HG03108 (cell line): Measurements from ENCODE around the gene CTU2.

Source experiments
- ATAC-seq: cut with Tn5 transposase; IDR thresholded peaks from one replicate; pipeline ENCODE4 v1.9.1; 2021; ENCODE audit warnings: moderate library complexity; ENCODE audit not compliant: unreplicated experiment

The CTU2 gene

DNA sequence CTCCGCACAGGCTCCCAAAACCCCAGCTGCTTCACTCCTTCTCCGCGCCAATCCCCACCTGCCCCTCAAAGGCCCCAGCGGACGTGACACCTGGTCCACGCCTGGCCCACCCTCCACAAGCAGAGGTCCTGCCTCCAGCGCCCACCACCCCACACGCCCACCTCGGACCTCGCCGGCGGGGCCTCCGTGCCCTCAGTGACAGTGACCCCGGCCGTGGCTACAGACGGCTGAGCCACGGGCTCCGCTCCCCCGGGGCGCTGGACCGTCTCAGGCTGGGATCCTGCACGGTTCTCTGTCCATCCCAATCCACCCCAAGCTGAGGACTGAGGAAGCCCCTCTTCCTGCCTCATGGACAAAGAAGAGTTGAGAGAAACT, 53.7 kb downstream of the CTU2 start:
- ATAC-seq = no peak

DNA sequence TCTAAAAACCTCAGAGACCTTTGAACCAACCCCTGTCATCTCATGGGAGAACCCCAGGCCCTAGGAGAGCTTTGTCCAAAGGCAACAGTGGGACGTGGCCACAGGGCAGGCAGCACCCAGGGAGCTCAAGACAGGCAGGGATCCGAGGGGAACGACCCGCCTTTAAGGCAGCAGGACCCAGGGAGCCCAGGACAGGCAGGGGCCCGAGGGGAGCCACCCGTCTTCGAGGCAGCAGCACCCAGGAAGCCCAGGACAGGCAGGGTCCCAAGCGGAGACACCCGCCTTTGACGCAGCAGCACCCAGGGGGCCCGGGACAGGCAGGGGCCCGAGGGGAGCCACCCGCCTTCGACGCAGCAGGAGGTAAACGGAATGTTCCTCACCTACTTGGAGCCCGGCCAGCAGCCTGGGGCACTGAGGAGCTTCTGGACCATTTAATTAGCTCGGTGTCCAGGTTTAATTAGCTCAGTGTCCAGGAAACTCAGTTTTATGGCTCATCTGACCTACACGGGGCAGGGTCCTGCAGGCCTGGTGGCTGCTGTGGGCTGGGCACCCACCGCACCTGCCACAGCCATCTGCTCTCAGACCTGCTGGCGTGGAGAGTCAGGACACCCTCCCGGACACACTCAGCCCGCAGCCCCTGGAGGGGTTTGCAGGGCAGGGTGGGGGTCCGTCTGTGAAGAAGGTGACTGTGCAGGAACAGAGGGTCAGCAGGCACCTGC, 54.3 kb downstream of the CTU2 start:
- no peak for ATAC-seq

DNA sequence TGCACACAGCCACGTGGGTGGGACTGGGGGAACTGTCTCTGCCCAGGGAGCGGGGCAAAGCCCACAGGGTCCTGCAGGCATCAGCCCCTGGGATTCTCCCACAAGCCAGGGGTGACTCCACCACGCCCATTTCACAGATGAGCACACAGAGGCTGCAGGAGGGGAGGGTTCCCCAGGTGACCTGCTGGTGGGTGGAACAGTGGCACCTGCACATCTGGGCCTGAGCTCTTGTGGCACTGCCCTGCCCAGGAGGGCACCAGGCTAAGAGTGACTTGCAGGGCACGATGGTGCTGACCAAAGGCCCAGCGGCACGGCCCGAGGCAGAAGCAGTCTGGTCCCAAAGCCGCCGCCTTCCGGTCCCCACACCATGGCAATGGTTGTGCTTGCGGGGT, 54.8 kb downstream of the CTU2 start:
- no peak for ATAC-seq

DNA sequence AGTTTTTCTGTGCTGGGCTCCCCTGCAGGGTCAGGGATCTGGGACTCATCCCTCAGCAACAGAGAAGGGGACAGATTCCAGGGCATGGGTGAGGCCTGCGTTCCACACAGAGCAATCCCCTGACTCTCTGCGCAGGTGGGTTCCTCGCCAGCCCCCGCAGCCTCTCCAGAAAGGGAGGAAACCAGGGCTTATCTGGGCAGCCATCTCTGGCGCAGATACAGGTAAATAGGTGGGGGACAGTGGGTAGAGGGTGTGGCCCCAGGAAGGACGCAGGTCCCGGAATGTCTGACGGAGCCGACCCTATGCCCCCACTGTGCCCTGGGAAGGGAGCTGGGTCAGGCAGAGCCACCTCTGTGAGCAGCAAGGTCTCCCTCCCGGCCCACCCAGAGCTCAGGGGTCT, 55.5 kb downstream of the CTU2 start:
- no peak for ATAC-seq

DNA sequence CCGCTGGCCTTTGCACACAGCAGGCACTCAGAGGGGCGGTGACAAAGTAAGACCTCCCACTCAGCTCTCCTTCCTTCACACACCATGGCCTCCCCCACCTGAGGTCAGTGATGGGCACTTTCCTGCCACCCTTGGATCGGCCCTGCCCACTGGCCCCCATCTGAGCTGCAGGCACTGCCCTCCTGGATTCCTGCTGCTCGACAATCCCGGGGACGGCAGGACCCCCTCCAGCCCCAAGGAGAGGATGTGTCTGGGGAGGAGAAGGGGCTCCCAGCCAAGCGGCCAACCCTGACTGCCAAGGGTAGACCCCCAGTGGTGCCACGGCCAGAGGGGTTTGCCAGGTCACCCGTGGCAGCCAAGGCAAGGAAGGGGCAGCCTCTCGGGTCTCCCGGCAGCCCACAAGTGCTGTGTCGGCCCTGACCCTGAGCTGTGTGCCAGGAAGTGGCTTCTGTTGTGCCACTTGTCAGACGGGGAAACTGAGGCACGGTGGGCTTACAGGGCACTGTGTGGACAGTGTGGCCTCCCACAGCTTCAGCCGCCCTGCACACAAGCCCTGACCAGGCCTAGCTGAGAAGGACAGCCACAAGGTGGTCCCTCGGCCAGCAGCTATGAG, 56.1 kb downstream of the CTU2 start:
- no peak for ATAC-seq

DNA sequence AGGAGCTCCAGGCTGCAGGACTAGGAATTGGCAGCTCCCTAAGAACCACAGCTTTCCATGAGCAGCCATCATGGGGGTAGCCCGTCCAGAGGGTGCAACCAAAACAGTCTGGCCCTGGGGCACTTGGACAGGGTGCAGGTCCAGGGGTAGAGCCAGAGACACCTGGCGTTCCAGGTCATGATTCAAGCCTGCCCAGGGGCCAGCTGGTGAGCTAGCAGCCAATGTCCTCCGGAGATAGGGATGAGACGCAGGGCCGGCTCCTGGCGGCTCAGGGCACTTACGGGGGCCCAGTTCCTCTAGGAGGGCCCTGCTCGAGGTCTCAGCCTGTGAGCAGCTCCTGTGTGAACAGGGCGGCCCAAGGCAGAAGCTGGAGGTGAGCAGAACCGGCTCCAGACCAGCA, 56.6 kb downstream of the CTU2 start:
- no peak for ATAC-seq

DNA sequence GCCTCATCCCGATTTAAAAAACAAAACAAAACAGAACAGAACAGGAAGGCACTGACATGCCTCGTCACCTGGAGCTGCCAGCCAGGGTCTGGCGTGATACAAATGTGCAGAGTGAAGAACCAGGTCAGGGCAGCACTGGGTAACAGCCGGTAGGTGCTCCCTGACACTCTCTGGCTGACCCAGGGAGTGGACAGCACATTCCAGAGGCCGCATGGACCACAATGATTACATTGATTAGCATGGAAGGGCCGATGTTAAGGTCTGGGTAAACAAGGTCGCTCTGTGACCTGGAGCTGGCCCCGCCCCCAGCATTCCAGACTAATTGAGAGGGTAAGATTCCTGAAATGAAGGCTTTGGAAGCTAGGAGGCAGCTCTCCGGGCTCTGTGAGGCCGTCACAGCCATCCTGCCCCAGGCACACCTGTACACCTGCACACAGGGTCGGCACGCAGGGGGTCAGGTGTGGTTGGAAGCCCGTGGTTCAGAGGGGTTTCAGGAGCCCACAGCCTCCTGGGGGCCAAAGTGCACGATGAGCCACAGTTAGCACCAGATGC, 57.3 kb downstream of the CTU2 start:
- ATAC-seq = no peak

DNA sequence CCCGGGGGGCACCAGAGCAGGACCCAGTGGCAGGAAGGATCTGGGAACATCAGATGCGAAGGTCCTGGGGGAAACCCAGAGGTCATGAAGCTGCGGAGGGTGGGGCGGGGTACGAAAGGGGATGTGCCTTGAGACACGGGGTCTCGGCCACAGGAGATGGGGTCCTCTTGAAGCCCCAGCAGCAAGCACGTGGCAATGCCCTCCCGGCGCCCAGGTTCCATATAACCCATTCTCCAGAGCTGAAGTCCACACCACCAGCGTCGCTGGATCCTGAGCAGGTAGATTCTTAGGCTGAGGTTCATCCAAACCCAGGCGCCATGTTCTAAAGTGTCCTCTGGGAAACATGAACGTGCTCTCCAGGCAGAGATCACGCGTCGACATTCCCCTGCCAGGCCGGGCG, 57.8 kb downstream of the CTU2 start:
- no peak for ATAC-seq

DNA sequence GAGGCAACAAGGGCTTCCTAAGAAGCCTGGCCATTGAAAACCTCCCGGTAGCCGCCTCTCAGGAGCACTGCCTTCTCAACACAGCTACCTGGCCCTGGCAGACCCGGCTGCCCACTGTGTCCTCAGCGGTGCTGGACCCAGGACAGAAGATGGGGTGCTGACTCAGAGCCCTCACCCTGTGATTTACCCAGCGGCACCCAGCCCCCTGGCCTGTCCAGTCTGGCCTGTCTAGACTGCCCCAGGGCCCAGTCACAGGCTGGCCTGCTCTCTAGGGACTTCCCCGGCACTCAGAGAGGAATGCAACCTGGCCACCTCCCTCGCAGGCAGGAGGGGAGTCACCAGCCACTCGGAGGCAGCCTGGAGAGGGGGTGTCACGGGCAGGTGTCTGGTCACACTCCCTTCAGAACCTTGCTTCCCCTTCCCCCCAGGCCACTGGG, 58.6 kb downstream of the CTU2 start:
- no peak for ATAC-seq
